IPS DF 6.9 (cell line): ENCODE data around the gene RPL10.

Experiments
- DNase-seq: peaks from one replicate; pipeline ENCODE4 v3.0.0-alpha.2; 2013; ENCODE audit warnings: low read depth, low spot score
- H3K27ac ChIP-seq: one replicate; pipeline ENCODE4 v1.5.1; 2013; ENCODE audit warnings: low read length, control low read depth
- H3K27me3 ChIP-seq: 2 replicates; pipeline ENCODE4 v1.6.1; 2013; ENCODE audit warnings: mild to moderate bottlenecking, low read length; ENCODE audit not compliant: control insufficient read depth, insufficient read depth
- H3K36me3 ChIP-seq: 2 replicates; pipeline ENCODE4 v1.6.1; 2013; ENCODE audit warnings: low read length; ENCODE audit not compliant: control insufficient read depth, insufficient read depth
- H3K4me1 ChIP-seq: 2 replicates; pipeline ENCODE4 v1.6.1; 2013; ENCODE audit warnings: low read length; ENCODE audit not compliant: control insufficient read depth, insufficient read depth
- H3K4me3 ChIP-seq: 2 replicates; pipeline ENCODE4 v1.5.1; 2013; ENCODE audit warnings: mild to moderate bottlenecking, low read length
- H3K9me3 ChIP-seq: 2 replicates; pipeline ENCODE4 v1.6.1; 2013; ENCODE audit warnings: low read length, inconsistent platforms; ENCODE audit not compliant: control insufficient read depth, insufficient read depth
- WGBS: extraction: QIAGEN DNeasy Blood & Tissue Kit; methylation state at CpG from one replicate; pipeline ENCODE4 v1.1.7; 2013; ENCODE audit warnings: mixed read lengths, missing lambda C conversion rate; ENCODE audit not compliant: insufficient read length, insufficient coverage; 5-methylcytosine and 5-hydroxymethylcytosine counted together

RPL10 gene

GRCh38 chrX:154401918-154402621 is 3.9 kb downstream of the RPL10 start:
- Histone ChIP-seq H3K27ac (no peak overlapping the region), H3K4me3 (no peak overlapping the region), H3K4me1 (peaks cover 3% of the 10 kb centered on the region; the same call in 1 of the 2 replicates), H3K36me3 (peaks cover 23% of the 10 kb centered on the region; the same call in 1 of the 2 replicates), H3K9me3 (no peaks in the 10 kb centered on the region), H3K27me3 (no peaks in the 10 kb centered on the region)
- no CpG with 5 or more reads among the region's 6 CpGs for WGBS
- no peak for DNase-seq

- H3K27me3 ChIP-seq: no peaks in the 10 kb centered on the region
- no peak for DNase-seq
- H3K27ac ChIP-seq: no peak overlapping the region
These were observed 4.5 kb downstream of the RPL10 start for GRCh38 chrX:154402622-154403127.

GRCh38 chrX:154403192-154403591 is 5.0 kb downstream of the RPL10 start:
- DNase-seq: no peak
- H3K4me3 ChIP-seq: no peak overlapping the region
- no CpG with 5 or more reads among the region's 10 CpGs for WGBS
- H3K27ac ChIP-seq: no peak overlapping the region
- peaks cover 23% of the 10 kb centered on the region; the same call in 1 of the 2 replicates for H3K36me3 ChIP-seq
- peaks cover 3% of the 10 kb centered on the region; the same call in 1 of the 2 replicates for H3K4me1 ChIP-seq
- no peaks in the 10 kb centered on the region for H3K9me3 ChIP-seq
- no peaks in the 10 kb centered on the region for H3K27me3 ChIP-seq

More at GRCh38 chrX:154402622-154403127, 4.5 kb downstream of the RPL10 start:
- WGBS: no CpG with 5 or more reads among the region's 19 CpGs
- Histone ChIP-seq H3K36me3 (peaks cover 23% of the 10 kb centered on the region; the same call in 1 of the 2 replicates), H3K4me3 (no peak overlapping the region), H3K9me3 (no peaks in the 10 kb centered on the region), H3K4me1 (peaks cover 3% of the 10 kb centered on the region; the same call in 1 of the 2 replicates)

- no peaks in the 10 kb centered on the region for H3K27me3 ChIP-seq
- H3K4me1 ChIP-seq: peaks cover 4% of the 10 kb centered on the region; the same call in 1 of the 2 replicates
- peaks cover 23% of the 10 kb centered on the region; the same call in 1 of the 2 replicates for H3K36me3 ChIP-seq
- no CpG with 5 or more reads among the region's 4 CpGs for WGBS
- no peak overlapping the region for H3K4me3 ChIP-seq
- H3K27ac ChIP-seq: no peak overlapping the region
- H3K9me3 ChIP-seq: no peaks in the 10 kb centered on the region
- DNase-seq: no peak
These were observed 5.7 kb downstream of the RPL10 start for GRCh38 chrX:154403858-154404257.

- Histone ChIP-seq H3K4me3 (no peak overlapping the region), H3K4me1 (peaks cover 3% of the 10 kb centered on the region; the same call in 1 of the 2 replicates), H3K9me3 (no peaks in the 10 kb centered on the region), H3K36me3 (peaks cover 15% of the 10 kb centered on the region; the same call in 1 of the 2 replicates), H3K27ac (no peak overlapping the region), H3K27me3 (no peaks in the 10 kb centered on the region)
- no peak for DNase-seq
- no CpG with 5 or more reads among the region's 16 CpGs for WGBS
These were observed 6.5 kb downstream of the RPL10 start for GRCh38 chrX:154404625-154405192.

GRCh38 chrX:154408659-154409221 is 10.6 kb downstream of the RPL10 start:
- H3K4me3 ChIP-seq: no peak overlapping the region; the same call in 1 of the 2 replicates
- DNase-seq: no peak
- no CpG with 5 or more reads among the region's 10 CpGs for WGBS
- 0 out of 2 replicates have a peak, but pooled peaks cover 1% of the 10 kb centered on the region for H3K4me1 ChIP-seq
- no peak overlapping the region for H3K27ac ChIP-seq
- H3K9me3 ChIP-seq: no peaks in the 10 kb centered on the region
- H3K36me3 ChIP-seq: peaks cover 2% of the 10 kb centered on the region; the same call in 1 of the 2 replicates
- H3K27me3 ChIP-seq: no peaks in the 10 kb centered on the region

- no CpG with 5 or more reads among the region's 26 CpGs for WGBS
- Histone ChIP-seq H3K27ac (no peak within 1 kb of the TSS), H3K36me3 (peaks cover 3% of the 10 kb centered on the region; the same call in 1 of the 2 replicates), H3K27me3 (no peaks in the 10 kb centered on the region), H3K9me3 (no peaks in the 10 kb centered on the region), H3K4me3 (no peak within 1 kb of the TSS; the same call in 1 of the 2 replicates), H3K4me1 (0 out of 2 replicates have a peak, but pooled peaks cover 1% of the 10 kb centered on the region)
- no peak for DNase-seq
These were observed 11.2 kb downstream of the RPL10 start, which contains the start of gene DNASE1L1 for GRCh38 chrX:154409222-154409871. TSS of gene DNASE1L1 (minus strand) at chrX:154409254. CDS start at chrX:154405568, 3,686 bp downstream.

GRCh38 chrX:154411981-154412340 is 13.8 kb downstream of the RPL10 start:
- Histone ChIP-seq H3K27me3 (no peaks in the 10 kb centered on the region), H3K9me3 (no peaks in the 10 kb centered on the region), H3K36me3 (peaks cover 3% of the 10 kb centered on the region; the same call in 1 of the 2 replicates), H3K27ac (no peak overlapping the region), H3K4me1 (0 out of 2 replicates have a peak, but pooled peaks cover 1% of the 10 kb centered on the region), H3K4me3 (peak overlapping the region; percentile 98)
- DNase-seq: no peak
- WGBS: no CpG with 5 or more reads among the region's 29 CpGs

- no peak for DNase-seq
- peak overlapping the region; percentile 98; the same call in 1 of the 2 replicates for H3K4me3 ChIP-seq
- H3K9me3 ChIP-seq: no peaks in the 10 kb centered on the region
- 0 out of 2 replicates have a peak, but pooled peaks cover 1% of the 10 kb centered on the region for H3K4me1 ChIP-seq
- H3K27ac ChIP-seq: no peak overlapping the region
- no CpG with 5 or more reads among the region's 4 CpGs for WGBS
- peaks cover 3% of the 10 kb centered on the region; the same call in 1 of the 2 replicates for H3K36me3 ChIP-seq
- no peaks in the 10 kb centered on the region for H3K27me3 ChIP-seq
These were observed 14.3 kb downstream of the RPL10 start for GRCh38 chrX:154412468-154412867.
